ENCODE measurements around the gene SLAMF7.

Gene SLAMF7

GRCh38 chr1:160750608-160751007 lies 11.6 kb downstream of the SLAMF7 start:
- H3K36me3 ChIP-seq (ENCODE audit: control insufficient read depth, insufficient read depth, low read length), result no peaks in the 10 kb centered on the region
- H3K27me3 ChIP-seq (ENCODE audit: control insufficient read depth, insufficient read depth, low read length), result no peaks in the 10 kb centered on the region
- no peak overlapping the region for H3K9ac ChIP-seq (ENCODE audit: low read depth, low read length)
- no peak overlapping the region for H3K4me3 ChIP-seq (ENCODE audit: low read depth, low read length)
- H3K4me1 ChIP-seq (ENCODE audit: control insufficient read depth, insufficient read depth, low read length), result peaks cover 7% of the 10 kb centered on the region
- no peaks in the 10 kb centered on the region for H3K9me3 ChIP-seq (ENCODE audit: control insufficient read depth, insufficient read depth, low read length)

GRCh38 chr1:160752406-160752805 lies 13.4 kb downstream of the SLAMF7 start:
- H3K4me3 ChIP-seq (ENCODE audit: low read depth, low read length), result no peak overlapping the region
- H3K9me3 ChIP-seq (ENCODE audit: control insufficient read depth, insufficient read depth, low read length), result no peaks in the 10 kb centered on the region
- no peaks in the 10 kb centered on the region for H3K36me3 ChIP-seq (ENCODE audit: control insufficient read depth, insufficient read depth, low read length)
- no peaks in the 10 kb centered on the region for H3K4me1 ChIP-seq (ENCODE audit: control insufficient read depth, insufficient read depth, low read length)
- no peaks in the 10 kb centered on the region for H3K27me3 ChIP-seq (ENCODE audit: control insufficient read depth, insufficient read depth, low read length)
- no peak overlapping the region for H3K9ac ChIP-seq (ENCODE audit: low read depth, low read length)

- no peak overlapping the region for H3K4me3 ChIP-seq (ENCODE audit: low read depth, low read length)
- no peaks in the 10 kb centered on the region for H3K4me1 ChIP-seq (ENCODE audit: control insufficient read depth, insufficient read depth, low read length)
- H3K27me3 ChIP-seq (ENCODE audit: control insufficient read depth, insufficient read depth, low read length), result no peaks in the 10 kb centered on the region
- H3K36me3 ChIP-seq (ENCODE audit: control insufficient read depth, insufficient read depth, low read length), result no peaks in the 10 kb centered on the region
- H3K9ac ChIP-seq (ENCODE audit: low read depth, low read length), result no peak overlapping the region
- no peaks in the 10 kb centered on the region for H3K9me3 ChIP-seq (ENCODE audit: control insufficient read depth, insufficient read depth, low read length)
Measured at GRCh38 chr1:160752924-160753323, 13.9 kb downstream of the SLAMF7 start.

GRCh38 chr1:160753594-160753993 lies 14.5 kb downstream of the SLAMF7 start:
- Histone ChIP-seq H3K36me3 (ENCODE audit: control insufficient read depth, insufficient read depth, low read length) (no peaks in the 10 kb centered on the region), H3K4me3 (ENCODE audit: low read depth, low read length) (no peak overlapping the region), H3K4me1 (ENCODE audit: control insufficient read depth, insufficient read depth, low read length) (no peaks in the 10 kb centered on the region), H3K9me3 (ENCODE audit: control insufficient read depth, insufficient read depth, low read length) (no peaks in the 10 kb centered on the region), H3K27me3 (ENCODE audit: control insufficient read depth, insufficient read depth, low read length) (no peaks in the 10 kb centered on the region), H3K9ac (ENCODE audit: low read depth, low read length) (no peak overlapping the region)

GRCh38 chr1:160755461-160755860 lies 16.4 kb downstream of the SLAMF7 start:
- Histone ChIP-seq H3K4me1 (ENCODE audit: control insufficient read depth, insufficient read depth, low read length) (no peaks in the 10 kb centered on the region), H3K9me3 (ENCODE audit: control insufficient read depth, insufficient read depth, low read length) (no peaks in the 10 kb centered on the region), H3K4me3 (ENCODE audit: low read depth, low read length) (no peak overlapping the region), H3K27me3 (ENCODE audit: control insufficient read depth, insufficient read depth, low read length) (no peaks in the 10 kb centered on the region), H3K36me3 (ENCODE audit: control insufficient read depth, insufficient read depth, low read length) (no peaks in the 10 kb centered on the region), H3K9ac (ENCODE audit: low read depth, low read length) (no peak overlapping the region)

- Histone ChIP-seq H3K4me1 (ENCODE audit: control insufficient read depth, insufficient read depth, low read length) (no peaks in the 10 kb centered on the region), H3K4me3 (ENCODE audit: low read depth, low read length) (no peak overlapping the region), H3K9ac (ENCODE audit: low read depth, low read length) (no peak overlapping the region), H3K27me3 (ENCODE audit: control insufficient read depth, insufficient read depth, low read length) (no peaks in the 10 kb centered on the region), H3K36me3 (ENCODE audit: control insufficient read depth, insufficient read depth, low read length) (no peaks in the 10 kb centered on the region), H3K9me3 (ENCODE audit: control insufficient read depth, insufficient read depth, low read length) (no peaks in the 10 kb centered on the region)
Measured at GRCh38 chr1:160755911-160756848, 17.1 kb downstream of the SLAMF7 start.

- Histone ChIP-seq H3K27me3 (ENCODE audit: control insufficient read depth, insufficient read depth, low read length) (no peaks in the 10 kb centered on the region), H3K4me1 (ENCODE audit: control insufficient read depth, insufficient read depth, low read length) (no peaks in the 10 kb centered on the region), H3K9me3 (ENCODE audit: control insufficient read depth, insufficient read depth, low read length) (no peaks in the 10 kb centered on the region), H3K36me3 (ENCODE audit: control insufficient read depth, insufficient read depth, low read length) (no peaks in the 10 kb centered on the region), H3K4me3 (ENCODE audit: low read depth, low read length) (no peak overlapping the region), H3K9ac (ENCODE audit: low read depth, low read length) (no peak overlapping the region)
Measured at GRCh38 chr1:160756849-160757201, 17.8 kb downstream of the SLAMF7 start.

GRCh38 chr1:160758521-160758920 lies 19.5 kb downstream of the SLAMF7 start:
- H3K4me3 ChIP-seq (ENCODE audit: low read depth, low read length), result no peak overlapping the region
- H3K36me3 ChIP-seq (ENCODE audit: control insufficient read depth, insufficient read depth, low read length), result no peaks in the 10 kb centered on the region
- no peak overlapping the region for H3K9ac ChIP-seq (ENCODE audit: low read depth, low read length)
- no peaks in the 10 kb centered on the region for H3K4me1 ChIP-seq (ENCODE audit: control insufficient read depth, insufficient read depth, low read length)
- no peaks in the 10 kb centered on the region for H3K9me3 ChIP-seq (ENCODE audit: control insufficient read depth, insufficient read depth, low read length)
- no peaks in the 10 kb centered on the region for H3K27me3 ChIP-seq (ENCODE audit: control insufficient read depth, insufficient read depth, low read length)

GRCh38 chr1:160759740-160760139 lies 20.7 kb downstream of the SLAMF7 start:
- no peak overlapping the region for H3K4me3 ChIP-seq (ENCODE audit: low read depth, low read length)
- no peaks in the 10 kb centered on the region for H3K36me3 ChIP-seq (ENCODE audit: control insufficient read depth, insufficient read depth, low read length)
- H3K9ac ChIP-seq (ENCODE audit: low read depth, low read length), result no peak overlapping the region

GRCh38 chr1:160761046-160761445 lies 22.0 kb downstream of the SLAMF7 start:
- no peaks in the 10 kb centered on the region for H3K36me3 ChIP-seq (ENCODE audit: control insufficient read depth, insufficient read depth, low read length)
- no peaks in the 10 kb centered on the region for H3K9me3 ChIP-seq (ENCODE audit: control insufficient read depth, insufficient read depth, low read length)
- no peak overlapping the region for H3K4me3 ChIP-seq (ENCODE audit: low read depth, low read length)
- no peak overlapping the region for H3K9ac ChIP-seq (ENCODE audit: low read depth, low read length)
- H3K27me3 ChIP-seq (ENCODE audit: control insufficient read depth, insufficient read depth, low read length), result no peaks in the 10 kb centered on the region
- H3K4me1 ChIP-seq (ENCODE audit: control insufficient read depth, insufficient read depth, low read length), result no peaks in the 10 kb centered on the region

More at GRCh38 chr1:160759740-160760139, 20.7 kb downstream of the SLAMF7 start:
- Histone ChIP-seq H3K4me1 (ENCODE audit: control insufficient read depth, insufficient read depth, low read length) (no peaks in the 10 kb centered on the region), H3K9me3 (ENCODE audit: control insufficient read depth, insufficient read depth, low read length) (no peaks in the 10 kb centered on the region), H3K27me3 (ENCODE audit: control insufficient read depth, insufficient read depth, low read length) (no peaks in the 10 kb centered on the region)

- Histone ChIP-seq H3K9ac (ENCODE audit: low read depth, low read length) (no peak overlapping the region), H3K36me3 (ENCODE audit: control insufficient read depth, insufficient read depth, low read length) (no peaks in the 10 kb centered on the region), H3K9me3 (ENCODE audit: control insufficient read depth, insufficient read depth, low read length) (no peaks in the 10 kb centered on the region), H3K4me3 (ENCODE audit: low read depth, low read length) (no peak overlapping the region), H3K27me3 (ENCODE audit: control insufficient read depth, insufficient read depth, low read length) (no peaks in the 10 kb centered on the region), H3K4me1 (ENCODE audit: control insufficient read depth, insufficient read depth, low read length) (no peaks in the 10 kb centered on the region)
Measured at GRCh38 chr1:160761886-160762285, 22.8 kb downstream of the SLAMF7 start.

GRCh38 chr1:160763993-160764392 lies 24.9 kb downstream of the SLAMF7 start:
- Histone ChIP-seq H3K27me3 (ENCODE audit: control insufficient read depth, insufficient read depth, low read length) (no peaks in the 10 kb centered on the region), H3K9me3 (ENCODE audit: control insufficient read depth, insufficient read depth, low read length) (no peaks in the 10 kb centered on the region), H3K4me3 (ENCODE audit: low read depth, low read length) (no peak overlapping the region), H3K9ac (ENCODE audit: low read depth, low read length) (no peak overlapping the region), H3K36me3 (ENCODE audit: control insufficient read depth, insufficient read depth, low read length) (no peaks in the 10 kb centered on the region), H3K4me1 (ENCODE audit: control insufficient read depth, insufficient read depth, low read length) (peaks cover 4% of the 10 kb centered on the region)
